Hepatocyte (in vitro differentiated cells): Measurements from ENCODE around the gene DCDC1. TPM values are rescaled to one million over a fixed set of nuclear protein-coding genes. Genes with fewer than 3 reads are reported as not detected.

Source experiments
- DNase-seq: peaks from one replicate; pipeline ENCODE4 v3.0.0-alpha.2; 2016; ENCODE audit warnings: low spot score
- H2AFZ ChIP-seq: fragments of 200-600 bp; sonication (generic); 2 replicates; pipeline ENCODE4 v1.6.0; 2016; ENCODE audit warnings: antibody characterized with exemption, mild to moderate bottlenecking
- H3K27ac ChIP-seq: fragments of 200-600 bp; sonication (generic); 2 replicates; pipeline ENCODE4 v1.5.1; 2016; ENCODE audit warnings: mild to moderate bottlenecking
- H3K27me3 ChIP-seq: fragments of 200-600 bp; sonication (generic); 2 replicates; pipeline ENCODE4 v1.6.1; 2016
- H3K36me3 ChIP-seq: fragments of 200-600 bp; sonication (generic); replicated peaks from 2 replicates; pipeline ENCODE4 v1.5.1; 2016; ENCODE audit warnings: low read depth; ENCODE audit not compliant: insufficient read depth
- H3K4me1 ChIP-seq: fragments of 200-600 bp; sonication (generic); 2 replicates; pipeline ENCODE4 v1.5.1; 2016; ENCODE audit warnings: mild to moderate bottlenecking, moderate library complexity; ENCODE audit not compliant: insufficient read depth
- H3K4me2 ChIP-seq: fragments of 200-600 bp; sonication (generic); 2 replicates; pipeline ENCODE4 v1.6.0; 2016
- H3K4me3 ChIP-seq: fragments of 200-600 bp; sonication (generic); 2 replicates; pipeline ENCODE4 v1.5.1; 2016; ENCODE audit warnings: mild to moderate bottlenecking
- H3K79me2 ChIP-seq: fragments of 200-600 bp; sonication (generic); 2 replicates; pipeline ENCODE4 v1.6.0; 2017; ENCODE audit warnings: mild to moderate bottlenecking
- H3K9me2 ChIP-seq: fragments of 200-600 bp; sonication (generic); replicated peaks from 2 replicates; pipeline ENCODE4 v1.6.0; 2017; ENCODE audit warnings: mild to moderate bottlenecking; ENCODE audit not compliant: insufficient read depth
- H3K9me3 ChIP-seq: fragments of 200-600 bp; sonication (generic); 2 replicates; pipeline ENCODE4 v1.5.1; 2016; ENCODE audit warnings: low read depth, mild to moderate bottlenecking
- H4K20me1 ChIP-seq: fragments of 200-600 bp; sonication (generic); 2 replicates; pipeline ENCODE4 v1.6.0; 2016; ENCODE audit warnings: mild to moderate bottlenecking; ENCODE audit not compliant: insufficient read depth, poor library complexity, severe bottlenecking
- CTCF ChIP-seq: fragments of 200-600 bp; sonication (generic); IDR thresholded peaks from 2 replicates; pipeline ENCODE4 v1.5.1; 2016; ENCODE audit warnings: antibody characterized with exemption, mild to moderate bottlenecking; ENCODE audit not compliant: poor library complexity
- EZH2 ChIP-seq: fragments of 200-600 bp; sonication (generic); IDR thresholded peaks from 2 replicates; pipeline ENCODE4 v1.6.1; 2016; ENCODE audit warnings: antibody characterized with exemption, mild to moderate bottlenecking, borderline replicate concordance
- EZH2phosphoT487 ChIP-seq: fragments of 200-600 bp; sonication (generic); IDR thresholded peaks from one replicate; pipeline ENCODE4 v1.6.1; 2018; ENCODE audit warnings: antibody characterized with exemption, mild to moderate bottlenecking, low read depth, moderate library complexity; ENCODE audit not compliant: unreplicated experiment, severe bottlenecking
- WGBS: methylation state at CpG from one replicate; pipeline ENCODE4 v1.1.6; 2016; ENCODE audit warnings: low lambda C conversion rate; ENCODE audit errors: missing lambda C conversion rate; 5-methylcytosine and 5-hydroxymethylcytosine counted together
- polyA plus RNA-seq: library from polyadenylated mRNA; unstranded; fragments of >200 nt; fragmentation: Nextera tagmentation; extraction: Ambion mirVana; gene quantifications from 2 replicates; pipeline ENCODE4 v1.2.1, GENCODE V29; 2016
- total RNA-seq: library from RNA; depleted of rRNA; stranded (reverse); fragments of >200 nt; gene quantifications from 2 replicates; pipeline ENCODE4 v1.2.3, GENCODE V29; 2014

The DCDC1 gene
- total and polyA plus RNA-seq, 2 experiments from 2014 or later = 0.63 to 1.9 TPM

- no peaks in the 10 kb centered on the region for H3K9me3 ChIP-seq
- no peak overlapping the region for H3K4me2 ChIP-seq
- no peak for TF ChIP-seq EZH2
- no peak for TF ChIP-seq CTCF
- no peak for TF ChIP-seq EZH2phosphoT487
- no peaks in the 10 kb centered on the region for H4K20me1 ChIP-seq
- H3K79me2 ChIP-seq = no peaks in the 10 kb centered on the region
- H2AFZ ChIP-seq = no peak overlapping the region
- H3K27me3 ChIP-seq = no peaks in the 10 kb centered on the region
- no peak overlapping the region for H3K27ac ChIP-seq
- H3K36me3 ChIP-seq = no peaks in the 10 kb centered on the region
- no peak overlapping the region for H3K4me3 ChIP-seq
- no peaks in the 10 kb centered on the region for H3K9me2 ChIP-seq
- 92% methylated on average over 3 of the region's 3 CpGs for WGBS
- no peak for DNase-seq
- no peaks in the 10 kb centered on the region for H3K4me1 ChIP-seq
Measured at GRCh38 chr11:30893318-30893717, 476.2 kb downstream of the DCDC1 start.

GRCh38 chr11:30889143-30889794, 480.3 kb downstream of the DCDC1 start:
- Histone ChIP-seq H3K9me2 (no peaks in the 10 kb centered on the region), H3K4me1 (no peaks in the 10 kb centered on the region), H2AFZ (no peak overlapping the region), H3K27me3 (no peaks in the 10 kb centered on the region), H3K27ac (no peak overlapping the region), H3K36me3 (no peaks in the 10 kb centered on the region), H3K79me2 (no peaks in the 10 kb centered on the region), H3K9me3 (no peaks in the 10 kb centered on the region), H3K4me3 (no peak overlapping the region), H4K20me1 (no peaks in the 10 kb centered on the region), H3K4me2 (no peak overlapping the region)
- 59% methylated on average over 6 of the region's 6 CpGs for WGBS
- DNase-seq = no peak
- no peak for TF ChIP-seq CTCF
- TF ChIP-seq EZH2phosphoT487 = no peak
- TF ChIP-seq EZH2 = no peak

GRCh38 chr11:30879322-30880005, 490.1 kb downstream of the DCDC1 start:
- Histone ChIP-seq H4K20me1 (no peaks in the 10 kb centered on the region), H3K9me2 (no peaks in the 10 kb centered on the region), H2AFZ (no peak overlapping the region), H3K79me2 (no peaks in the 10 kb centered on the region), H3K4me2 (no peak overlapping the region), H3K36me3 (no peaks in the 10 kb centered on the region), H3K9me3 (no peaks in the 10 kb centered on the region), H3K27me3 (no peaks in the 10 kb centered on the region), H3K4me3 (no peak overlapping the region), H3K27ac (no peak overlapping the region), H3K4me1 (no peaks in the 10 kb centered on the region)
- 54% methylated on average over 8 of the region's 8 CpGs for WGBS
- no peak for DNase-seq
- TF ChIP-seq EZH2phosphoT487 (no peak), EZH2 (no peak), CTCF (no peak)
